ENCODE data around the gene RASGEF1C.

The RASGEF1C gene

GRCh38 chr5:180119031-180119902, 89.7 kb downstream of the RASGEF1C start:
- no peak for DNase-seq (ENCODE audit: low spot score)

GRCh38 chr5:180118391-180118791, 90.6 kb downstream of the RASGEF1C start:
- DNase-seq (ENCODE audit: low spot score): no peak

GRCh38 chr5:180117000-180117725, 91.8 kb downstream of the RASGEF1C start:
- DNase-seq (ENCODE audit: low spot score): no peak

DNA sequence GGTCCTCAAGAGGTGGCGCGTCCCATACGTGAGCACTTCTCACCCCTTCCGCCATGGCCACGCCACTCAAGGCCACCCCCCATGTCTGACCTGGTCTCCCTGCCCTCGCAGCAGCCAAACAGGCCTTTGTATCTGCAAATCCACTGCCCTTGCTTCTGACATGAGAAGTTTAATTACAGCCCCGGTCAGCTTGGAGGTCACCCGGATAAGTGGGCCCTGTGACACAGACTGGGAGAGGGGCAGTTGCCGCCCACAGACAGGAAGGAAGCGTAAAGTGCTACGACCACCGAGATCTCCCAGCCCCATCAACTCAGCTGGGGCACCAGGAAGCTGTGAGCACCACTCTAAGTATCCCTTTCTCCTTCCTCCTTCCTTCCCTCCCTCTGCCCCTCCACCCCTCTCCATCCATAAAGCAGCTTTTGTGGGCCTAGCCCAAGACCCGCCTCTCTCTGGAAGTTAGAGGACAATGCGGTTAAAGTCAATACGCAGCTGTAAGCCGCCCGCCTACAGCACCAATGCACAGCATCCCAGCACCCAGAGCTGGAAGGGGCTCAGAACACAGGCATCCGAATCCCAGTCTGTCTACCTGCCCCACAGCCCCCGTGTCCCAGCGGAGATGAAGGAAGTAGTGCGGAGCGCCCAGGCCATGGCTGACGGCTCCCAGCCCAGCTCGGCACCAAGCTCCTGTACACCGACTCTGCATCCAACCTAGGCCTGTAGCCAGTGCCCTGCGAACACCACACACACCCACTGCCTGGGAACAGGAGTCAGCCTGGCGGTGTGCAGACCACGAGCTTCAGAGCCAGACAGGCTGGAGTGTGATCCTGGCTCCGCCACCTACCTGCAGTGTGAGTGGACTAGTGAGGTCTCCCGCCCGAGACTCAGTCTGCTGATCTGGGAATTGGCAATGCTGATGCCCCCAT, 92.7 kb downstream of the RASGEF1C start:
- DNase-seq (ENCODE audit: low spot score): no peak

GRCh38 chr5:180115326-180116076, 93.5 kb downstream of the RASGEF1C start:
- DNase-seq (ENCODE audit: low spot score): no peak

GRCh38 chr5:180114304-180115003, 94.6 kb downstream of the RASGEF1C start:
- no peak for DNase-seq (ENCODE audit: low spot score)

- no peak for DNase-seq (ENCODE audit: low spot score)
These were observed 95.2 kb downstream of the RASGEF1C start for GRCh38 chr5:180113660-180114303.

GRCh38 chr5:180112181-180112861, 96.7 kb downstream of the RASGEF1C start:
- no peak for DNase-seq (ENCODE audit: low spot score)

DNA sequence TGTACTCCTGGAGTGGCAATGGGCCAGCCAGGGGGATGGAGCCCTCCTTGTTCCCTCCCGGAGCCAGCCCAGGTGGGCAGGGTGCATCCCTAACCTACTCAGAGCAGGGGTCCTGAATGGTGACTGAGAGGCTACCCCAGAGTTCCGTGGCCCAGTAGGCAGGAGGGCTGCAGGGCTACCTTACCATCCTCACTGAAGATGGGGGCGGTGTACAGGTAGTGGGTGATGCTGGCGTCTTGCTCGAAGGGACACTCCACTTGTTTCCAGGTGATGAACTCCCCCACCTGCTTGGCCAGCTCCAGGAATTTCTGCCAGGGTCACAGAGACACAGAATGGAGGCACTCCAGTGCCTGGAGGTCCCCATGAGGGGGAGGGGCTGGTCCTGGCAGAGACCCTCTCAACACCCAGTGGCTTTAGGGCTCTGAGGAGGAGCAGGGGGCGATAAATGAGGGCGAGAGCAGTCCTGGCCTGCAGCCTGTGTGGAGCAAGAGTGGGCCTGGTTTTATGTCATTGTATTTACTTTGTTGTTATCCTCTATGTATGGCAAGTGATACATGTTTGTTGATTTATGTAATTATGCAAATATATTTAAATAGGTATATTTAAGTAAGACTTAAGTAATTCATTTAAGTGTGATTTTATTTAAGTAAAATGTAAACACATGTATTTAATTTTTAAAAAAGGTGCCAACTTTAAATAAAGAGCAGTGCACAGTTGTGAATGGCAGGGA, 97.6 kb downstream of the RASGEF1C start:
- DNase-seq (ENCODE audit: low spot score): no peak

DNA sequence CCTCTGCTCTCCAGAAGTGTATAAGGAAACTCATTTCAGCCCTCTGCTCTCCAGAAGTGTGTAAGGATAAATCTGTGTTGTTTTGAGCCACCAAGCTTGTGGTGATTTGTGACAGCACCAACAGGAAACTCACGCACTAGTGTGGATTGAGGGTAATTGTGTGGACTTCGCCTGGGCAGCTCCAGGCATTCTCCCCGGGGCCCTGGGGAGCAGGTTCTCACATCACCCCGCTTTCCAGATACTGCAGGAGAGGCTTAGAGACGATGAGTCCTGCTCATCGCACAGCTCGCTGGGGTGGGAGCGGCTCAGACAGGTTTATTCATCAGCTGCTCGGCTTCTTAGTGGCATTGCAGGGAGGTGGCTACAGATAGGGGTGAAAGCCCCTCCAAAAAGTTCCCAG, 99.1 kb downstream of the RASGEF1C start:
- DNase-seq (ENCODE audit: low spot score): no peak

DNA sequence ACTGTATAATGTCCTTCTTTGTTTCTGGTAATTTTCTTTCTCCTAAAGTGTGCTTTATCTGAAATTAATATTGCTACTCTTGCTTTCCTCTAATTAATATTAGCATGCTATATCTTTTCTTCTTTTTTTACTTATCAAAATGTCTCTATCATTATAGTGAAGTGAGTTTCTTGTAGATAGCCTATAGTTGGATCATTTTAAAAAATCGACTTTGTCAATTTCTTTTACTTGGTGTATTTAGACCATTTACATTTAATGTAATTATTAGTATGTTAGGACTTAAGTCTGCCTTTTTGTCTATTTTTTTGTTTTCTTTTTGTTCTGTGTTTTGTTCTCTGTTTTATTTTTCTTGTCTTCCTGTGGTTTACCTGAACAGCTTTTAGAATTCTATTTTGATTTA, 102.0 kb downstream of the RASGEF1C start:
- DNase-seq (ENCODE audit: low spot score): no peak

DNA sequence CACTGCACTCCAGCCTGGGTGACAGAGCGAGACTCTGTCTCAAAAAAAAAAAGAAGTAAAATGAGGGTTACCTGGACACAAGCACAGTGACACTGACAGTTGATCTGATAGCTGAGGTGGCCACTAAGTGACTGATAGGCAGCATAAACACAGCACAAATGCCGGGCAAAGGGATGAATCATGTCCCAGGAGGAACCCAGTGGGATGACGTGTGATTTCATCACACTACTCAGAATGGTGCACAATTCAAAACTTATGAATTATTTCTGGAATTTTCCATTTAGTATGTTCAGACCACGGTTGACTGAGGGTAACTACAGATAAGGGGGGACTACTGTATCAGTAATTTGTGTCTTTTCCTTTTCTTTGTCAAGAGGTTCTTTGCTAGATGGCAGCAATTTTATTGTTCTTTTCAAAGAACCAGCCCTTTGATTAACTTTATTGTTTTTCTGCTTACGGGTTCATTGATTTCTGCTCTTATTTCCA, 103.1 kb downstream of the RASGEF1C start:
- no peak for DNase-seq (ENCODE audit: low spot score)

- DNase-seq (ENCODE audit: low spot score): no peak
These were observed 104.9 kb downstream of the RASGEF1C start for GRCh38 chr5:180104168-180104530.

- no peak for DNase-seq (ENCODE audit: low spot score)
These were observed 105.4 kb downstream of the RASGEF1C start for GRCh38 chr5:180103487-180104167.

DNA sequence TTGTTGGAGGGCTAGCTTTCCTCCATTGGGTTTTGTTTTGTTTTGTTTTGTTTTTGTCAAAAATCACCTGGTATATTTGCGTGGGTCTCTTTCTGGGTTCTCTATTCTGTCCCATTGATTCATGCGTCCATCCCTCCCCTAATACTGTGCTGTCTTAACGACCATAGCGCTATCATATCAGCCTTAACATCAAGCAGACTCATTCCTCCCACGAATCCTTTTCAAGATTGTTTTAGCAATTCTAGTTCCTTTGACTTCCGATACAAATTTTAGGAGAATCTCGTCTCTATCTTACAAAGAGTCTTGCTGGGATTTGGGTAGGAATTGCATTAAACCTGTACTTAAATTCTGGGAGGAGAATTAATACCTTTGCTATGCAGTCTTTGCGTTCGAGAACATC, 106.4 kb downstream of the RASGEF1C start:
- DNase-seq (ENCODE audit: low spot score): no peak

GRCh38 chr5:180101451-180102105, 107.4 kb downstream of the RASGEF1C start:
- DNase-seq (ENCODE audit: low spot score): no peak

DNA sequence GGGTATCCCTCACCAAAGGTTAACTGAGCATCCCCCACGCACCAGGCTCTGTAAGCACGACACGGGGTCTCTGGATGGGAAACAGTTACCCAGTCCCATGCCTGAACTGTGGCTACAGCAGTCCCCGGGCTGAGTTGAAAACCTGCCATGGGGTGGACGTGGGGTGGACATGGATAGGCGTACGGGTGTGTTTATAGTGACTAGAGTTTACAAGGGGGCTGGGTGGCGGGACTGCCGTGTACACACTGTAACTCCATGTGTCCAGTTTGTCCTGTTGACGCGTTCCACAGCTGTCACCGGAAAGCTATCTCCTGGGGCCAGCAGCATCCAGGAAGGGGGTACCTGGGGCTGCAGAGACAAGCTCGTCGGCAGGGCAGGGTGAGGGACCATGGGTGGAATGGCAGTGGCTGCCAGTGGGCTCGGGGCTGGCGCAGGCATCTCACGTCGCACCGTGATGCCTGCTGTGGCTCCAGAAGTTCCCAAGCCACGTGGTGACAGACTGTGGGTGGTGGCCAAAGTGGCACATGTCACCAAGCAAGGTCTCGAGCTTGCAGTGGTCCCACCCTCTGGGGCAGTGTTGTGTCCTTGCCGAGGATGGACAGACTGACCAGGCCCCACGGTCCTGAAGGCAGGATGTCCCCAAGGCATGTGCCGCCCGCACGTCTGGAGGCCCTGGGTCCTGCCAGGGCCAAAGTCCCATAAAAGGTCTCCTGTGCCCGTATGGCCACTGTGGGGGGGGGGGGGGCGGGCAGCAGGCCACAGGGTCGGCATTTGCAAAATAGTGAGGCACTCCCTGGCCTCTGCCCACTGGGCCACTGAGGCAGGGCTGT, 108.2 kb downstream of the RASGEF1C start:
- no peak for DNase-seq (ENCODE audit: low spot score)
